Left forelimb (tissue), 1 donor: ENCODE measurements around the gene SLC16A10.
"Not testable (repeated sequence)": the region's sequence is repeated elsewhere in the genome, so short reads cannot be mapped to it uniquely, and the experiment has no call there.

Experiments
- DNase-seq: peaks from one replicate; pipeline ENCODE4 v3.0.0-alpha.2; 2018; ENCODE audit warnings: low spot score

Gene SLC16A10

DNA sequence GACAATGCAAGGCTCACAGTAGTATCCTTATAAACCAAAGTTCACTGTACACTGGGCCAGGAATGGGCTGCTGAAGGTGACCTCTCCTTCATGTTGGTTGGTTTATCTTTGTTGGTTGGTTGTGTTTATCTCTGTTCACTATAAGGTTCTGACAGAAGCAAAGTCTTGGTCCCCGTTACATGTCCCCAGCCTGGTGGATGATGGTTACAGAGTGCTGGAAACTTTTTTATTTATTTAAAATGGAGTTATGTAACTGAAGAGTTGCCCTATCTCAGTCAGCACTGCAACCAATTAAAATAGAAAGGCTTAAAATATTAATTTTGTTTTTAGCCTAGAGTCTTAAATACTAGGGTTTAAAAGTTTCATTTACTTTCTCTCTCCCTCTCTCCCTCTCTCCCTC is 100.6 kb downstream of the SLC16A10 start:
- DNase-seq, result no peak

DNA sequence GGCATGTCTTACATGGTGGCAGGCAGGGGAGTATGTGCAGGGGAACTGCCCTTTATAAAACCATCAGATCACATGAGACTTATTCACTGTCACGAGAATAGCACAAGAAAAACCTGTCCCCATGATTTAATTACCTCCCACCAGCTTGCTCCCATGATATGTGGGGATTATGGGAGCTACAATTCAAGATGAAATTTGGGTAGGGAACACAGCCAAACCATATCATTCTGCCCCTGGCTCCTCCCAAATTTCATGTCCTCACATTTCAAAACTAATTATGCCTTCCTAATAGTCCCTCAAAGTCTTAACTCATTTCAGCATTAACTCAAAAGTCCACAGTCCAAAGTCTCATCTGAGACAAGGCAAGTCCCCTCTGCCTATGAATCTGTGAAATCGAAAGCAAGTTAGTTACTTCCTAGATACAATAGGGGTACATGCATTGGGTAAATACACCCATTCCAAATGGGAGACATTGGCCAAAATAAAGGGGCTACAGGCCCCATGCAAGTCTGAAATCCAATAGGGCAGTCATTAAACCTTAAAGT is 102.4 kb downstream of the SLC16A10 start:
- DNase-seq, result not testable (repeated sequence)

DNA sequence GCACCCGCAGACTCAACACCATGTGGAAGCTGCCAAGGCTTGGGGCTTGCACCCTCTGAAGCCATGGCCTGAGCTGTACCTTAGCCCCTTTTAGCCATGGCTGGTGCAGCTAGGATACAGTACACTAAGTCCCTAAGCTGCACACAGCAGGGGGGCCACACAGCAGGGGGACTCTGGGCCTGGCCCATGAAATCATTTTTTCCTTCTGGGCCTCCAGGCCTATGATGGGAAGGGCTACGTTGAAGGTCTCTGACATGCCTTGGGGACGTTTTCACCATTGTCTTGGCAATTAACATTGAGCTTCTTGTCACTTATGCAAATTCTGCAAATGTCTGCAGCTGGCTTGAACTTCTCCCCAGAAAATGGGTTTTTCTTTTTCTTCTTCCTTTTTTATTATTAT is 103.3 kb downstream of the SLC16A10 start:
- no peak for DNase-seq

DNA sequence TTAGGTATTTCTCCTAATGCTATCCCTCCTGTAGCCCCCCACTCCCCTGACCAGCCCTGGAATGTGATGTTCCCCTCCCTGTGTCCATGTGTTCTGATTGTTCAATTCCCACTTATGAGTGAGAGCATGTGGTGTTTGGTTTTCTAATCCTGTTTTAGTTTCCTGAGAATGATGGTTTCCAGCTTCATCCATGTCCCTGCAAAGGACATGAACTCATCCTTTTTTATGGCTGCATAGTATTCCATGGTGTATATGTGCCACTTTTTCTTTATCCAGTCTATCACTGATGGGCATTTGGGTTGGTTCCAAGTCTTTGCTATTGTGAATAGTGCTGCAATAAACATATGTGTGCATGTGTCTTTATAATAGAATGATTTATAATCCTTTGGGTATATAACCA is 103.8 kb downstream of the SLC16A10 start:
- DNase-seq, result not testable (repeated sequence)

DNA sequence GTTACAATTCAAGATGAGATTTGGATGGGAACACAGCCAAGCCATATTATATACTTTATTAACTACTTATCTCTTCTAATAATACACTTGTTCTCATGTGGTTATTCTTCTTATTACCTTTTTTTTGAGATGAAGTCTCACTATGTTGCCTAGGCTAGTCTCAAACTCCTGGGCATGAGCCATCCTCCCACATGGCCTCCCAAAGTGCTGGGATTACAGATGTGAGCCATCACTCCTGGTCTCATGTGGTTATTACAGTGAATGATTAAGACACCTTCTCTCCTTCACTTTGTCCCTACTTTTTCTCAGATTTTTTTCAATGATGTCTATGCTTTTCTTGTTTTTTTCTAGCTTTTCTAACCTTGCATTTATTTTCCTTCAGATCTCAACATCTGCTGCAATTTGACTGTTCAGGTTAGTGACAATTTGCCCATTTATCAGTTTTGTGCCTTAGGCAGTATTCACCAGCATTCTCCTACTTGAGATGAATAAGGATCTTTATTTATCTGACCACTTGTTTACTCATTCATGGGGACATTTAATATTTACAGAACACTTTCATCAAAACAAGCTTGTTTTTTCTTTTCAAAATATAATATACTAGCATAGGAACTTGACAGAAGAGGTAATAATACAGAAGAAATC is 105.7 kb downstream of the SLC16A10 start:
- no peak for DNase-seq

DNA sequence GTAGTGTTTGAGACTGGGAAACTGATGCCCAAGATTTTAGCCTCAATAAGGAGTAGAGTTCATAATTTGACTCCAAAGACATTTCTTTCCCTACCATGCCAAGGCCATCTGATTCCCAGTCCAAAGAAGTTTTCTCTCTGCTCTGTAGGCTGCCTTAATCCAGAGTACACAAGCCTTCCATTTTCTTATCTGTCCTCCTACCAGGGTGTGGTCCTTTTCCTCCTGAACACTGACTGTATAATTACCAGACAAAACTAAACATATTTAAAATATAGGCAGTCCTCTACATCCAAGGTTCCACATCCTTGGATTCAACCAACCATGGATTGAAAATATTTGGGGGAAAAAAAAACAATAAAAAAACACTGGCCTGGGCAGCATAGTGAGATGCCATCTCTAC is 108.4 kb downstream of the SLC16A10 start:
- DNase-seq, result no peak

DNA sequence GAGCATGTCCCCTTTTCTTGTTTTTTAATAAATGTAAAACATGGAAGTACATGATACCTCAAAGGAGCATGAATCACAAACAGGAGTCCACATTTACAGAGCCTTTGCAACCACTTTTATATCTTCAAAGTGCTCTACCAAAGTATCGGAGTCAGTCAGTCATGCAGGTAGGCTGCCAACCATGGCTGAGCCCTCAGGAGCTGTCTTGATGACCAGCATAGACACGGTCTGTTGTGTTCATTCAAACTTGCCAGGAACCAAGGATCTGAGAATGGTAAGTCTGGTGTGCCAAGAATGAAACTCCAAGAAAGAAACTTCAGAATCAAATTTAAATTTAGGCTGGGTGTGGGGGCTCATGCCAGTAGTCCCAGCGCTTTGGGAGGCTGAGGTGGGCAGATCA is 111.5 kb downstream of the SLC16A10 start:
- no peak for DNase-seq

DNA sequence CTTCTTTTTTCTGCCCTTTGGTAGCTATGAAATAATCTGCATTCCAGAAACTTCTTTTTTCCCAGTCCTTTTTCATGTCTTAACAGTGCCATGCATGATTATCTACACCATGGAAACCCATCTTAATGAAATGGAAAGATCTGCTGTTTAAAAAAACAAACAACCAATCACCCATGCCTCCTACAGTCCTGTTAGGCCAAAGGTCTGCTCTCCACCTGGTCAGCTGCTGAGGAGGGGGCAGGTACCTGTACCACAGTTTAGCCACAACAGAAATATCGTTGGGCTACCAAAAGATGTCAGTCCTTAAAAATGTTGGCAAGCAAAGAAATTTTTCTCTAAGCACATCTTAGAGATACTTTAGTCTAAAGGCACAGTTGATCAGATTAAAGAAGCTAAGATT is 112.6 kb downstream of the SLC16A10 start:
- no peak for DNase-seq

DNA sequence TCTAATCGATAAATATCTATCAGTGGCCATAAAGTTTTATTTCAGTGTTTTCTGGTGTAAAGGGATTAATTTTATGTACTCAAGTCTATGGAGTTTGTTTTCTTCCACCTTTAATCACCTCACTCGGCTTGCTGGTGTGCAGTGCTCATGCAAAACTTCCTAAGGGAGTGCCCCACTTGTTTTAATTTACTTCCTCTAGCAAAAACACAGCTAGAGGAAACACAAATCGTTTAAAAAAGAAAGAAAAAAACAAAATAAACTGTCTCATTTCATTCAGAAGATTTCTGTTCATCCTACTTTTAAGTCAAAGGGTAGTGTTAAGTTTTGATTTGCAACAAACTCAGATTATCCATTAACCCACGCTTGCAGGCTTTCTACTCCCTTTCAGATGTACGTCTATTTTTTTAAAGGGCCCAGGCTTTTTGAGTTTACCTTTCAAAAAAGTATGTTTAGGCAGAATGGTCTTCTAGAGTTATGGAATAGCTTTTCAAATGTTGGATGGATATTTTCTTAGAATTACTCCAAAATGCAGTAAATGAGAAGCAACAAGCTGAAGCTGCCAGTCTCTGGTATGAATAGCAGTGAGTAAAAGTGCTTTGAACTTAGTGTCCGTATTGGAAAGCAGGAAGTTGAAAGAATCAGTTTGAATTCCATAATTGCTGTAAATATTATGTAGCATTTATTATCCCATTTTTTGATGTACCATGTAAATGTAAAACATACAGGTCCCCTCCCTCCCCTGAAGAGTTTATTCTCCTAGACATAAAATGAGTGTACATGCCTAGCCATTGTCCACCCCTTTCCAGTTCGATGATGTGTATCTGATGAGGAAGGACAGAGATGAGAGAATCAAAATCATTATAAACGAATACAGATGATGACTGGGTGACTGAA is 113.3 kb downstream of the SLC16A10 start:
- DNase-seq, result no peak

DNA sequence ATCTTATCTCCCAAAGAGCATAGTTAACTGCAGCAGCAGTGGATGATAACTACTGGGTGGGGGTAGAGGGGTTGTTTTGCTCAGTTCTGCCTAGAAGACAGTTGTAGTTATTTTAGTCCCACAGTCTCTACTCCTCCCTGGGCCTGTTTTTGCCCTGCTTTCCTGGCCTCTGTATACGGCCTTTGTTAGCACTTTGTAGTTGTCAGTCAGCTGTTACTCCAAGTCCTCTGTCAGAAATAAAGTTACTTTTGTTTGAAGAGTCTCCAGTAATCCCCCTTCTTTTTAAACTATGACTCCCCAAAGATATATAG is 113.9 kb downstream of the SLC16A10 start:
- DNase-seq, result no peak

DNA sequence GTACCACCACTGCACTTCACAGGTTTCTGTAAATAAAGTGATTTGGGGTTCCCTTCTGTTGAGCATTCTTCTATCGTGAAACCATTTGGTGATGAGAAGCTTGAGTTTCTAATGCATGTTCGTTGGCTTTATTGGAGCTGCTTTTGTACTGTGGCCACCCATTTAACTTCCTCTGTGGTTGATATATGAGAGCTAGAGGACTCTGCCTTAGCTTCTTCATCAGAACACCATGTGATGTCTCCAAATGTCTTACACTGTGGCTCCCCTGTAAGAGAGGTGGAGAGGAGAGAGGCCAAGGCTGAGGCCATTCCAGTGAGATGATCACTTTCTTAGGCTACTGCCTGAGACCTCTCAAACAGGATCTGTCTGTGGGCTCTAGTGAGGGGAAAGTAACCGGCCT is 114.5 kb downstream of the SLC16A10 start:
- no peak for DNase-seq

DNA sequence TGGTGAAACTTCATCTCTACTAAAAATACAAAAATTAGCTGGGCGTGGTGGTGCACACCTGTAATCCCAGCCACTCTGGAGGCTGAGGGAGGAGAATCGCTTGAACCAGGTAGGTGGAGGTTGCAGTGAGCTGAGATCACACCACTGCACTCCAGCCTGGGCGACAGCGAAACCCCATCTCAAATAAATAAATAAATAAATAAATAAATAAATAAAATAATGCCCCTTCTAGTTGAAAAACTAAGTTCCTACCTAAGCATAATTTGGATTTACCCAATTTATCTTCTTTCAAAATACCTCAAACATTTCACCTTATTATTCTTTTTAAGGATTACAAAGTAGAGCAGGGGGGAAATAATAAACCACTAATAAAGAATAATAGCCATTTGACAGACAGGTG is 116.2 kb downstream of the SLC16A10 start:
- DNase-seq, result not testable (repeated sequence)

DNA sequence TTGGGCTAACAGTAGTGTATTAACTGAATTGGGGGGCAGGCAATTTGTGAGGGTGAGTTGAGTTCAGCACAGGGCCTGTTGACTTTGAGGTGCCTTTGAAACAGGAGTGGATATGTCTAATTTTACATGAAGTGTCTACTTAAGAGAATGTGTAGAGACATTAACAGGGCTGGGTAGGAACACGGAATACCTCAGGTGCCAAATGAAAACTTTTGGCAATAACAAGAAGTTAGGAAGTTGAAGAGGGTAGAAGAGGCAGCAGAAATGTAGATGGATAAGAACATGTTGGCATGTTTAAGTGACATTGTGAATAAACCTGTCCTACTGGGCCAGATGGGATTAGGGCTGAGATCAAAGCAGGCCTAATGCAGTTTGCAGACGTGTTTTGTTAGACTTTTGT is 117.0 kb downstream of the SLC16A10 start:
- no peak for DNase-seq

DNA sequence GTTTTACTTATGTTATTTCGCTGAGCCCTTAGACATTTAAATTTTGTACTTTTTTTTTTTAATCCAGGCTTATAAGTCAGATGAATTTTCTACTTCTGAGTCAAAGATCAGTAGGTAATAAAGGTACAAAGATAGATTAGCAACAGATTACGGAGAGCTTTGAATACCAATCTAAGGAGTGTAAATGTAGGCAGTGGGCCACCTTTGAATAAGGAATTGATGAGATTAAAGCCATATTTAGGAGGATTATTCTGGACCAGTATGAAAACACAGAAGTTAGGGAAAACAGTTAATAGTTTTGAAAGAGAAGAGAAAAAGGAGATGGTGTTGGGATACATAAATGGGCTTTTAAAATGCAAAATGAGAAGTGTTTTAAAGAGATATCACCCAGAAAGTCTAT is 117.6 kb downstream of the SLC16A10 start:
- no peak for DNase-seq

DNA sequence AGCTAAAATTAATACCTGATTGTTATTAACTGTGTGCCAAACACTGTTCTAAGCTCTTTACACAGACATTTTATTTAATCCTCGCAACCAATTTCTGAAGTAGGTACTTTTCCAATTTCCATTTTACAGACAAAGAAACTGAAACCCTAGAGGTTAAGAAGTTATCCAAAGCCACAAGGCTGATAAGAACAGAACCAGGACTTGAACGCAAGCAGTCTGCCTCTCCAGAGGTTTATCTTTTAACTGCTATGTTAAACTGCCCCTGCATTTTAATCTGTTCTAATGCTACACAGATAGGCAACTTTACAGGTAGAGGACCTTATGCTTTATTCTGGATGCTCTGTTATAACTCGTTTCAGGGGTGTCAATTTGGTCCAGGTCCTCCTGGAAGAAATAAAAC is 118.2 kb downstream of the SLC16A10 start:
- no peak for DNase-seq

DNA sequence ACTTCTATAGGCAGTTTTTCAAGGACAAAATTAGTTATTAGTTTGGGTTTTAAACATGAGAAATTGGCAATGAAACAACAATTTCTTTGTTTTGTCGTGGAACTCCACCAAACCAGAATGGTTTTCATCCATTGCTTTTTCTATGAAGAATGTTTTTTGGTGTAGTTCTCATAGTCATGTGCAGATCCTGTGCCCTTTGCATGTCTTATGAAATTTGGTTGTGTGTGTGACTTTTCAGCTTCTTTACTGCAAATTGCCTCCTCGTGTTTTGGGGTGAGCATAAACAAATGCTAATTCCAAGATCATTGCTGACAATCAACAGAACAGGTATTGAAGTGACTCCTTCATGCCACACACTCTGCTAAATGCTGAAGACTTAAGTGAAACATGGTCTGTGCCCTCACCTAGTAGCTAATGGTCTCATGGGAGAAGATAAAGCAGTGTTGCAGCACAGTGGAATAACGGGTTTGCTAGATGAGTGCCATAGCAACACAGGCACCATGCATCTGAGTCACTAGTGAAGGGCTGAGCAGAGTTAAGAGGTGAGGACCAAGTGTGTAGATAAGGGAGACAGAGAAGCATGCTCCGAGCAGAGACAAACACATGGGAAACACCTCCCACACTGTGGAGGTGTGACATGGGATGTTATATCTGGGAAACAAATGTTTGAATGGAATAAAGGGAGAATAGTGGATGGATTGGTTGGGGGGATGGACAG is 120.0 kb downstream of the SLC16A10 start:
- no peak for DNase-seq

DNA sequence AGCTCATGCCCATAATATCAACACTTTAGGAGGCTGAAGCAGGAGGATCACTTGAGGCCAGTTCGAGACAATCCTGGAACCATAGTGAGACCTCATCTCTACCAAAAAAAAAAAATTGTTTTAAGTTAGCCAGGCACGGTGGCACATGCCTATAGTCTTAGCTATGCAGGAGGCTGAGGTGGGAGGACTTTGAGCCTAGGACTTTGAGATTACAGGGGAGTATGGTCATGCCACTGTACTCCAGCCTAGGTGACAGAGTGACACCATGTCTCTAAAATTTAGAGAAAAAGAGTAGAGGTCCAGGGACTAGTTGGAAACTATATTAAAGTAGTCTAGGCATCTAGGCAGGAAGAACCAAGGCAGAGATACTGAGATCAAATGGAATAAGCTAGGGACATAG is 121.6 kb downstream of the SLC16A10 start:
- no peak for DNase-seq

DNA sequence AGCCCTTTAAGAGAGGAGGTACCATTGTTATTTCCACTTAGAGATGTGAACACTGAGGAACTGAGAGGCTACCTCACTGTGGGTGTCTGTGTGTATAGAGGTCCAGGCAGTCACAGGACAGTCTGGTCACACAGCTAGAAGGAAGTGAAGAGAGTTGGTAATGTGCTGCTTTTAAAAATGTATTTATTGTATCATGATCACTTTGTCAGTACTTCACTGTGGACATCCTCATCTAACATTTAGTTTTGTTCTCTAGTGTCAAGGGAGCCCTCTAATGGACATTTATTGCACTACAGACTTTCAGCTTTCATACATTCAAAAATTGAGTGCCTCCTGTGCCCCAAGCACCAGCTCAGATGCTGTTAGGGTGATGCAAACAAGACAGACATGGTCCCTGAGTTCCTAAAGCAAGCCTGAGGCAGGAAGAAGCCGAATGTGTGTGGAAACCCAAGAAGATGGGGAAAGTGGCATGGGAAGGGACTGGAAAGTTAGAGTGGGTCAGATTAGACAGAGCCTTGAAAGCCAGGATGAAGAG is 123.0 kb downstream of the SLC16A10 start:
- no peak for DNase-seq

DNA sequence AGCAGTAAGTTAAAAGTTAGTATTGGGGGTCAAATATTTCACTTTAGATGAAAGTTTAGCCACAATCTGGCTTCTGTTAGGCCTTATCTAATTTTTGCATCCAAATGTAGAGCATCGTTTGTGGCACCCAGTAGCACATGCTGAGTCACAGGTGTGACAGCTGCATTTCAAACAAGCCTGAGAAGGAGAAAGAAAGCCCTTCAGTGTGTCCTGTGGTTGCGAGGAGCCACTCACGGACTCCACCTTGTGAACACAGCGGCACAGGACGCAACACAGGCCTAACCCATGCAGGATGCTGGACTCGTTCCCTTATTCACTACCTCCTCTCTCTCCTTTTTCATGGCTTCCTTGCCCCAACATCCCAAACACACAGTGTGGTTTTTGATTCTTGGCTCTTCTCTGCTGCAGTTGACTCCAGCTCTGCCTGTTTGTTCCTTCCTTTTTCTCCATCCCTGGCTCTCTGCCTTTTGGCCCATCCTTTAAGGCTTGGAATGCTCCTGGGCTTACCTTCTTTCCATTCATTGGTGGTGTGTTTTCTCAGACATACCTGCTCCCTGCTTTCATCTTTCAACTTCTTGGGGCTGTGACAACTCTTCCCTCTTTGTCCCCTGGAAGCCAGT is 124.2 kb downstream of the SLC16A10 start:
- no peak for DNase-seq

DNA sequence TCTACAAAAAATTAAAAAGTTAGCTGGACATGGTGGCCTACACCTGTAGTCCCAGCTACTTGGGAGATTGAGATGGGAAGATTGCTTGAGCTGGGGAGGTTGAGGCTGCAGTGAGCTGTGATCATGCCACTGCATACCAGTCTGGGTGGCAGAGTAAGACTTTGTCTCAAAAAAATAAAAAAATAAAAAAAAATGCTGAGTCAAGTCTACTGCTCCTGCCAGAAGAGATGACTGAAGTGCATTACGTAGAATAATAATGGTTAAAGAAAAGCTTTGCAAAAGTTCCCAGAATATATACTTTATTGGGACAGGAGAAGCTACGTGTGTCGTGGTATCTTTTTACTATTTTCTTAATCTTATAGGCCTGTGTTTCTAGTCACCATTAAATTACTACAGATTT is 125.3 kb downstream of the SLC16A10 start:
- no peak for DNase-seq

DNA sequence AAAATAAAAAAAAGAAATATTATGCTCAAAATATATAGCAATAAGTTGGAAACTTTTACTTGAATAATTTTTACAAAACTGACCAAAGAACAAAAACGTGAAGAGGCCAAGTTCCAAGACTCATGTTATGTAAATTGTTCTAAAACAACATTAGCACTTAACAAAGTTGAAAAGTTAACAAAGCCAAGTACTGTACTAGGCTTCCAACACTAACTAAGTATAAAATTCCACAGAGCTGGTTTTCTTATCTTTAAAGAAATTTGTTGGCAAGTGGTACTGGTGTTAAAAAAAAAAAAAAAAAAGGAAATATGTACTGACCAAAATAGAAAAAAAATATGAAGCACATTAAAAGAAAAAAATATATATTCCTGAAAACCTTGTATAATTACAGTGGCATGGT is 127.8 kb downstream of the SLC16A10 start:
- DNase-seq, result no peak

DNA sequence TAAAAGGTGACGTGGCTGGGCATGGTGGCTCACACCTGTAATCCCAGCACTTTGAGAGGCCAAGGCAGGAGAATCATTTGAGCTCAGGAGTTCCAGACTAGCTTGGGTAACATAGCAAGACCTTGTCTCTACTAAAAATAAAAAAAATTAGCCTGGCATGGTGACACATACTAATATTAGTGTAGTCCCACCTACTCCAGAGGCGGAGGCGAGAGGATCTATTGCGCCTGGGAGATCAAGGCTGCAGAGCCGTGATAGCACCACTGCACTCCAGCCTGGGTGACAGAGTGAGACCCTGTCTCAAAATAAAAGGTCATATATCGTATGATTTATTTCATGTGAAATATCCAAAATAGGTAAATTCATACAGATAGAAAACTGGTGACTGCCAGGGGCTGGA is 132.5 kb downstream of the SLC16A10 start:
- DNase-seq, result no peak
